GM23338 (cell line): ENCODE data around the gene IL1R1. TPM values are rescaled to one million over a fixed set of nuclear protein-coding genes. Genes with fewer than 3 reads are reported as not detected.

ENCODE experiments used
- ATAC-seq: fragments of 200-7000 bp; cut with Tn5 transposase; 3 replicates; pipeline ENCODE4 v1.9.1; 2020
- DNase-seq: peaks from one replicate; pipeline ENCODE4 v3.0.0-alpha.2; 2015; ENCODE audit warnings: low spot score
- H2AFZ ChIP-seq: fragments of 200-600 bp; sonication (generic); 2 replicates; pipeline ENCODE4 v1.8.0; 2016; ENCODE audit warnings: antibody characterized with exemption, mild to moderate bottlenecking, moderate library complexity
- H3F3A ChIP-seq: fragments of 200-600 bp; sonication (generic); replicated peaks from 2 replicates; pipeline ENCODE4 v1.8.0; 2017; ENCODE audit warnings: antibody characterized with exemption, mixed run types, low read depth
- H3K27ac ChIP-seq: fragments of 200-600 bp; sonication (generic); 2 replicates; pipeline ENCODE4 v1.6.1; 2016; ENCODE audit warnings: low read depth
- H3K27me3 ChIP-seq: fragments of 200-600 bp; sonication (generic); 2 replicates; pipeline ENCODE4 v1.8.0; 2016; ENCODE audit warnings: mild to moderate bottlenecking, mixed run types, moderate library complexity; ENCODE audit not compliant: insufficient read depth
- H3K36me3 ChIP-seq: fragments of 200-600 bp; sonication (generic); 2 replicates; pipeline ENCODE4 v1.8.0; 2016; ENCODE audit warnings: mild to moderate bottlenecking; ENCODE audit not compliant: insufficient read depth
- H3K4me1 ChIP-seq: fragments of 200-600 bp; sonication (generic); 2 replicates; pipeline ENCODE4 v1.8.0; 2016; ENCODE audit warnings: mild to moderate bottlenecking, moderate library complexity; ENCODE audit not compliant: insufficient read depth
- H3K4me2 ChIP-seq: fragments of 200-600 bp; sonication (generic); 2 replicates; pipeline ENCODE4 v1.7.1; 2017; ENCODE audit warnings: mixed run types
- H3K4me3 ChIP-seq: fragments of 200-600 bp; sonication (generic); 2 replicates; pipeline ENCODE4 v1.6.1; 2016; ENCODE audit warnings: mixed run types
- H3K79me2 ChIP-seq: fragments of 200-600 bp; sonication (generic); replicated peaks from 2 replicates; pipeline ENCODE4 v1.8.0; 2017; ENCODE audit warnings: mild to moderate bottlenecking; ENCODE audit not compliant: insufficient read depth
- H3K9me2 ChIP-seq: fragments of 200-600 bp; sonication (generic); 2 replicates; pipeline ENCODE4 v1.8.0; 2017; ENCODE audit not compliant: insufficient read depth
- H4K20me1 ChIP-seq: fragments of 200-600 bp; sonication (generic); replicated peaks from 2 replicates; pipeline ENCODE4 v1.8.0; 2017; ENCODE audit warnings: mild to moderate bottlenecking; ENCODE audit not compliant: insufficient read depth
- H3K27ac Mint-ChIP-seq: 2 replicates; pipeline ENCODE4 v1.8.0; 2020; ENCODE audit warnings: inconsistent platforms, mild to moderate bottlenecking, moderate library complexity, mixed read lengths
- H3K27me3 Mint-ChIP-seq: 3 replicates; pipeline ENCODE4 v1.8.0; 2022; ENCODE audit warnings: low read depth, mild to moderate bottlenecking, moderate library complexity, mixed read lengths, inconsistent platforms; ENCODE audit not compliant: insufficient read depth, poor library complexity
- H3K36me3 Mint-ChIP-seq: 3 replicates; pipeline ENCODE4 v1.8.0; 2021; ENCODE audit warnings: low read depth, mild to moderate bottlenecking, inconsistent platforms, moderate library complexity, mixed read lengths
- H3K4me1 Mint-ChIP-seq: 3 replicates; pipeline ENCODE4 v1.8.0; 2020; ENCODE audit warnings: mild to moderate bottlenecking, inconsistent platforms, mixed read lengths
- H3K4me3 Mint-ChIP-seq: 3 replicates; pipeline ENCODE4 v1.8.0; 2021; ENCODE audit warnings: moderate library complexity, mild to moderate bottlenecking, inconsistent platforms, mixed read lengths
- H3K9me3 Mint-ChIP-seq: 3 replicates; pipeline ENCODE4 v1.8.0; 2020; ENCODE audit warnings: moderate library complexity, mild to moderate bottlenecking, inconsistent platforms, mixed read lengths
- CREB1 ChIP-seq: fragments of 250-450 bp; sonication (Bioruptor Pico); IDR thresholded peaks from 2 replicates; pipeline ENCODE4 v1.5.0; 2020; ENCODE audit warnings: low read depth, mild to moderate bottlenecking, moderate library complexity
- EZH2 ChIP-seq: fragments of 200-600 bp; sonication (generic); IDR thresholded peaks from one replicate; pipeline ENCODE4 v1.8.0; 2017; ENCODE audit warnings: antibody characterized with exemption, mild to moderate bottlenecking, low read depth; ENCODE audit not compliant: unreplicated experiment
- EZH2phosphoT487 ChIP-seq: fragments of 200-600 bp; sonication (generic); IDR thresholded peaks from one replicate; pipeline ENCODE4 v1.8.1; 2018; ENCODE audit warnings: antibody characterized with exemption; ENCODE audit not compliant: unreplicated experiment
- JUNB ChIP-seq: IDR thresholded peaks from one replicate; pipeline ENCODE4 v1.6.1; 2016; ENCODE audit warnings: antibody characterized with exemption; ENCODE audit not compliant: unreplicated experiment
- NANOG ChIP-seq: IDR thresholded peaks from 2 replicates; pipeline ENCODE4 v1.6.1; 2016; ENCODE audit warnings: antibody characterized with exemption, borderline replicate concordance
- POLR2AphosphoS5 ChIP-seq: IDR thresholded peaks from 2 replicates; pipeline ENCODE4 v1.6.1; 2016; ENCODE audit warnings: antibody characterized with exemption, low read depth
- STAT1 ChIP-seq: IDR thresholded peaks from one replicate; pipeline ENCODE4 v1.6.1; 2016; ENCODE audit warnings: antibody characterized with exemption; ENCODE audit not compliant: unreplicated experiment
- ZNF114 ChIP-seq: fragments of 250-450 bp; sonication (Bioruptor Pico); IDR thresholded peaks from 2 replicates; pipeline ENCODE4 v1.5.0; 2020; ENCODE audit warnings: mild to moderate bottlenecking, moderate library complexity
- ZNF331 ChIP-seq: fragments of 250-450 bp; sonication (Bioruptor Pico); IDR thresholded peaks from 2 replicates; pipeline ENCODE4 v1.5.0; 2020; ENCODE audit warnings: low read depth, mild to moderate bottlenecking, moderate library complexity
- polyA plus RNA-seq: library from polyadenylated mRNA; unstranded; fragments of >200 nt; fragmentation: Nextera tagmentation; extraction: Ambion mirVana; gene quantifications from 2 replicates; pipeline ENCODE4 v1.2.1, GENCODE V29; 2016
- total RNA-seq: library from RNA; depleted of rRNA; stranded (reverse); fragments of >200 nt; shearing (Covaris generic); gene quantifications from 2 replicates; pipeline ENCODE4 v1.2.3, GENCODE V29; 2014
- TF ChIP-seq, protein P1 (sequence below): IDR thresholded peaks from one replicate; pipeline ENCODE4 v1.6.1; 2018; ENCODE audit warnings: antibody characterized with exemption; ENCODE audit not compliant: unreplicated experiment
- TF ChIP-seq, protein P2 (sequence below), 2 experiments: fragments of 200-600 bp in 1 of 2; sonication (generic) in 1 of 2; conservative IDR thresholded peaks; 2 replicates each; pipeline versions ENCODE4 v1.5.1 to v1.6.1; 2016 to 2017; ENCODE audit warnings: antibody characterized with exemption in 2 of 2, low read depth in 2 of 2, mild to moderate bottlenecking in 2 of 2, moderate library complexity in 1 of 2
- TF ChIP-seq, protein P3 (sequence below): IDR thresholded peaks from 2 replicates; pipeline ENCODE4 v1.6.1; 2016; ENCODE audit warnings: antibody characterized with exemption
- TF ChIP-seq, protein P4 (sequence below): fragments of 250-450 bp; sonication (Bioruptor Pico); IDR thresholded peaks from 2 replicates; pipeline ENCODE4 v1.5.0; 2020; ENCODE audit warnings: mild to moderate bottlenecking, moderate library complexity

IL1R1 gene
- total and polyA plus RNA-seq, 2 experiments from 2014 or later: 0.17 TPM; not detected in 1

DNA sequence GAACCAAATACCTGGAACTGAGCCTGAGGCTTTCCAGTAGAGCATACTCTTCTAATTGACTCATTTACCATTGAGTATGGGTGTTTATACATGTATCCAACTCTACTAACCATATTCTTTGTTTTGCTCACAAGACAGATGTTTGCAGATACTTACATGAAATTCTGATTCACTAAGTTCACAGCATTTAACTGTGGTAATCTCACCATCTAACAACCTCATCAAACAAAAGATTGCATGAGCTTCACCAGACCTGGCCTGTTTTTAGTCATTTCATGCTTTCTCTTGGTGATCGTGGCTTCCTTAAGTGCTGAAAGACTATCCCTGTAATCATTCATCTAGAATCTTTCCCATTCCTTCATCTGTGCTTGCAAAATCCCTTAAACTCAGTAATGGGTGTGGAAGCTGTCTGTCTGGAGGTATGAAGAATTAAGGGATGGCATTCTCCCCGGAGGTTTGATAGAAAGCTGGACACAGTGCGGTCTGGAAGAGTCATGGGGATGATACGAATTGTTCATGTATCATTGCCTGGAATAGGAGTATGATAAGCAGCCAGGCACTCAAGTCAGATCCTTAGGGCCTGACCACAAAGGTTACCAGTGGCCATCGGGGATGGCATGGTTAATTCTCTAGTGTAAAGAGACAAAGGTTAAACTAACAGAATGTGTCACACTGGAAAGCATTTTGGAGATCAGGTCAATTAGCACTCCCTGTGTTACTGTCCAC is 42.0 kb upstream of the IL1R1 start:
- Histone ChIP-seq H4K20me1 (no peaks in the 10 kb centered on the region), H3K79me2 (no peaks in the 10 kb centered on the region), H3K9me2 (peaks cover 9% of the 10 kb centered on the region; the same call in 1 of the 2 replicates), H2AFZ (no peak overlapping the region), H3K4me3 (no peak overlapping the region), H3K4me2 (no peak overlapping the region), H3K4me1 (no peaks in the 10 kb centered on the region), H3K36me3 (no peaks in the 10 kb centered on the region), H3F3A (no peaks in the 10 kb centered on the region), H3K27ac (no peak overlapping the region), H3K27me3 (no peaks in the 10 kb centered on the region)
- Mint-ChIP-seq H3K27me3 (peaks cover 3% of the 10 kb centered on the region), H3K4me1 (no peaks in the 10 kb centered on the region), H3K9me3 (peaks cover 3% of the 10 kb centered on the region; the same call in 1 of the 3 replicates), H3K36me3 (no peaks in the 10 kb centered on the region), H3K4me3 (no peak overlapping the region), H3K27ac (no peak overlapping the region)
- DNase-seq: no peak
- TF ChIP-seq EZH2phosphoT487 (no peak), POLR2AphosphoS5 (no peak), STAT1 (no peak), CREB1 (CRISPR knock-in tag) (no peak), ZNF114 (CRISPR knock-in tag) (no peak), JUNB (no peak), EZH2 (no peak), ZNF331 (CRISPR knock-in tag) (no peak), NANOG (no peak)
- TF ChIP-seq, protein P1, sequence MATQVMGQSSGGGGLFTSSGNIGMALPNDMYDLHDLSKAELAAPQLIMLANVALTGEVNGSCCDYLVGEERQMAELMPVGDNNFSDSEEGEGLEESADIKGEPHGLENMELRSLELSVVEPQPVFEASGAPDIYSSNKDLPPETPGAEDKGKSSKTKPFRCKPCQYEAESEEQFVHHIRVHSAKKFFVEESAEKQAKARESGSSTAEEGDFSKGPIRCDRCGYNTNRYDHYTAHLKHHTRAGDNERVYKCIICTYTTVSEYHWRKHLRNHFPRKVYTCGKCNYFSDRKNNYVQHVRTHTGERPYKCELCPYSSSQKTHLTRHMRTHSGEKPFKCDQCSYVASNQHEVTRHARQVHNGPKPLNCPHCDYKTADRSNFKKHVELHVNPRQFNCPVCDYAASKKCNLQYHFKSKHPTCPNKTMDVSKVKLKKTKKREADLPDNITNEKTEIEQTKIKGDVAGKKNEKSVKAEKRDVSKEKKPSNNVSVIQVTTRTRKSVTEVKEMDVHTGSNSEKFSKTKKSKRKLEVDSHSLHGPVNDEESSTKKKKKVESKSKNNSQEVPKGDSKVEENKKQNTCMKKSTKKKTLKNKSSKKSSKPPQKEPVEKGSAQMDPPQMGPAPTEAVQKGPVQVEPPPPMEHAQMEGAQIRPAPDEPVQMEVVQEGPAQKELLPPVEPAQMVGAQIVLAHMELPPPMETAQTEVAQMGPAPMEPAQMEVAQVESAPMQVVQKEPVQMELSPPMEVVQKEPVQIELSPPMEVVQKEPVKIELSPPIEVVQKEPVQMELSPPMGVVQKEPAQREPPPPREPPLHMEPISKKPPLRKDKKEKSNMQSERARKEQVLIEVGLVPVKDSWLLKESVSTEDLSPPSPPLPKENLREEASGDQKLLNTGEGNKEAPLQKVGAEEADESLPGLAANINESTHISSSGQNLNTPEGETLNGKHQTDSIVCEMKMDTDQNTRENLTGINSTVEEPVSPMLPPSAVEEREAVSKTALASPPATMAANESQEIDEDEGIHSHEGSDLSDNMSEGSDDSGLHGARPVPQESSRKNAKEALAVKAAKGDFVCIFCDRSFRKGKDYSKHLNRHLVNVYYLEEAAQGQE: no peak
- TF ChIP-seq, protein P2, sequence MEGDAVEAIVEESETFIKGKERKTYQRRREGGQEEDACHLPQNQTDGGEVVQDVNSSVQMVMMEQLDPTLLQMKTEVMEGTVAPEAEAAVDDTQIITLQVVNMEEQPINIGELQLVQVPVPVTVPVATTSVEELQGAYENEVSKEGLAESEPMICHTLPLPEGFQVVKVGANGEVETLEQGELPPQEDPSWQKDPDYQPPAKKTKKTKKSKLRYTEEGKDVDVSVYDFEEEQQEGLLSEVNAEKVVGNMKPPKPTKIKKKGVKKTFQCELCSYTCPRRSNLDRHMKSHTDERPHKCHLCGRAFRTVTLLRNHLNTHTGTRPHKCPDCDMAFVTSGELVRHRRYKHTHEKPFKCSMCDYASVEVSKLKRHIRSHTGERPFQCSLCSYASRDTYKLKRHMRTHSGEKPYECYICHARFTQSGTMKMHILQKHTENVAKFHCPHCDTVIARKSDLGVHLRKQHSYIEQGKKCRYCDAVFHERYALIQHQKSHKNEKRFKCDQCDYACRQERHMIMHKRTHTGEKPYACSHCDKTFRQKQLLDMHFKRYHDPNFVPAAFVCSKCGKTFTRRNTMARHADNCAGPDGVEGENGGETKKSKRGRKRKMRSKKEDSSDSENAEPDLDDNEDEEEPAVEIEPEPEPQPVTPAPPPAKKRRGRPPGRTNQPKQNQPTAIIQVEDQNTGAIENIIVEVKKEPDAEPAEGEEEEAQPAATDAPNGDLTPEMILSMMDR (conservative IDR thresholded peaks at IDR 0.05; ENCODE audit: low read depth in 2 of 2): no peak
- TF ChIP-seq, protein P3, sequence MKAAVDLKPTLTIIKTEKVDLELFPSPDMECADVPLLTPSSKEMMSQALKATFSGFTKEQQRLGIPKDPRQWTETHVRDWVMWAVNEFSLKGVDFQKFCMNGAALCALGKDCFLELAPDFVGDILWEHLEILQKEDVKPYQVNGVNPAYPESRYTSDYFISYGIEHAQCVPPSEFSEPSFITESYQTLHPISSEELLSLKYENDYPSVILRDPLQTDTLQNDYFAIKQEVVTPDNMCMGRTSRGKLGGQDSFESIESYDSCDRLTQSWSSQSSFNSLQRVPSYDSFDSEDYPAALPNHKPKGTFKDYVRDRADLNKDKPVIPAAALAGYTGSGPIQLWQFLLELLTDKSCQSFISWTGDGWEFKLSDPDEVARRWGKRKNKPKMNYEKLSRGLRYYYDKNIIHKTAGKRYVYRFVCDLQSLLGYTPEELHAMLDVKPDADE: no peak
- TF ChIP-seq, protein P4, sequence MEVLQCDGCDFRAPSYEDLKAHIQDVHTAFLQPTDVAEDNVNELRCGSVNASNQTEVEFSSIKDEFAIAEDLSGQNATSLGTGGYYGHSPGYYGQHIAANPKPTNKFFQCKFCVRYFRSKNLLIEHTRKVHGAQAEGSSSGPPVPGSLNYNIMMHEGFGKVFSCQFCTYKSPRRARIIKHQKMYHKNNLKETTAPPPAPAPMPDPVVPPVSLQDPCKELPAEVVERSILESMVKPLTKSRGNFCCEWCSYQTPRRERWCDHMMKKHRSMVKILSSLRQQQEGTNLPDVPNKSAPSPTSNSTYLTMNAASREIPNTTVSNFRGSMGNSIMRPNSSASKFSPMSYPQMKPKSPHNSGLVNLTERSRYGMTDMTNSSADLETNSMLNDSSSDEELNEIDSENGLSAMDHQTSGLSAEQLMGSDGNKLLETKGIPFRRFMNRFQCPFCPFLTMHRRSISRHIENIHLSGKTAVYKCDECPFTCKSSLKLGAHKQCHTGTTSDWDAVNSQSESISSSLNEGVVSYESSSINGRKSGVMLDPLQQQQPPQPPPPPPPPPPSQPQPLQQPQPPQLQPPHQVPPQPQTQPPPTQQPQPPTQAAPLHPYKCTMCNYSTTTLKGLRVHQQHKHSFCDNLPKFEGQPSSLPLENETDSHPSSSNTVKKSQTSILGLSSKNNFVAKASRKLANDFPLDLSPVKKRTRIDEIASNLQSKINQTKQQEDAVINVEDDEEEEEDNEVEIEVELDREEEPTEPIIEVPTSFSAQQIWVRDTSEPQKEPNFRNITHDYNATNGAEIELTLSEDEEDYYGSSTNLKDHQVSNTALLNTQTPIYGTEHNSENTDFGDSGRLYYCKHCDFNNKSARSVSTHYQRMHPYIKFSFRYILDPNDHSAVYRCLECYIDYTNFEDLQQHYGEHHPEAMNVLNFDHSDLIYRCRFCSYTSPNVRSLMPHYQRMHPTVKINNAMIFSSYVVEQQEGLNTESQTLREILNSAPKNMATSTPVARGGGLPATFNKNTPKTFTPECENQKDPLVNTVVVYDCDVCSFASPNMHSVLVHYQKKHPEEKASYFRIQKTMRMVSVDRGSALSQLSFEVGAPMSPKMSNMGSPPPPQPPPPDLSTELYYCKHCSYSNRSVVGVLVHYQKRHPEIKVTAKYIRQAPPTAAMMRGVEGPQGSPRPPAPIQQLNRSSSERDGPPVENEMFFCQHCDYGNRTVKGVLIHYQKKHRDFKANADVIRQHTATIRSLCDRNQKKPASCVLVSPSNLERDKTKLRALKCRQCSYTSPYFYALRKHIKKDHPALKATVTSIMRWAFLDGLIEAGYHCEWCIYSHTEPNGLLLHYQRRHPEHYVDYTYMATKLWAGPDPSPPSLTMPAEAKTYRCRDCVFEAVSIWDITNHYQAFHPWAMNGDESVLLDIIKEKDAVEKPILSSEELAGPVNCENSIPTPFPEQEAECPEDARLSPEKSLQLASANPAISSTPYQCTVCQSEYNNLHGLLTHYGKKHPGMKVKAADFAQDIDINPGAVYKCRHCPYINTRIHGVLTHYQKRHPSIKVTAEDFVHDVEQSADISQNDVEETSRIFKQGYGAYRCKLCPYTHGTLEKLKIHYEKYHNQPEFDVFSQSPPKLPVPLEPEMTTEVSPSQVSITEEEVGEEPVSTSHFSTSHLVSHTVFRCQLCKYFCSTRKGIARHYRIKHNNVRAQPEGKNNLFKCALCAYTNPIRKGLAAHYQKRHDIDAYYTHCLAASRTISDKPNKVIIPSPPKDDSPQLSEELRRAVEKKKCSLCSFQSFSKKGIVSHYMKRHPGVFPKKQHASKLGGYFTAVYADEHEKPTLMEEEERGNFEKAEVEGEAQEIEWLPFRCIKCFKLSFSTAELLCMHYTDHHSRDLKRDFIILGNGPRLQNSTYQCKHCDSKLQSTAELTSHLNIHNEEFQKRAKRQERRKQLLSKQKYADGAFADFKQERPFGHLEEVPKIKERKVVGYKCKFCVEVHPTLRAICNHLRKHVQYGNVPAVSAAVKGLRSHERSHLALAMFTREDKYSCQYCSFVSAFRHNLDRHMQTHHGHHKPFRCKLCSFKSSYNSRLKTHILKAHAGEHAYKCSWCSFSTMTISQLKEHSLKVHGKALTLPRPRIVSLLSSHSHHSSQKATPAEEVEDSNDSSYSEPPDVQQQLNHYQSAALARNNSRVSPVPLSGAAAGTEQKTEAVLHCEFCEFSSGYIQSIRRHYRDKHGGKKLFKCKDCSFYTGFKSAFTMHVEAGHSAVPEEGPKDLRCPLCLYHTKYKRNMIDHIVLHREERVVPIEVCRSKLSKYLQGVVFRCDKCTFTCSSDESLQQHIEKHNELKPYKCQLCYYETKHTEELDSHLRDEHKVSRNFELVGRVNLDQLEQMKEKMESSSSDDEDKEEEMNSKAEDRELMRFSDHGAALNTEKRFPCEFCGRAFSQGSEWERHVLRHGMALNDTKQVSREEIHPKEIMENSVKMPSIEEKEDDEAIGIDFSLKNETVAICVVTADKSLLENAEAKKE (CRISPR knock-in tag): no peak
- ATAC-seq: no peak
